ENCODE measurements around the gene STEAP4.

The STEAP4 gene

GRCh38 chr7:88223265-88223664 is 83.4 kb downstream of the STEAP4 start:
- in situ Hi-C loops (cut with HindIII; ENCODE audit: low pct_unique_long_range_greater_than_20kb, low sequenced_read_pairs) = no loop called here
- no peak for DNase-seq (ENCODE audit: low read depth in 1 of 2, low spot score in 1 of 2)
- no peak for TF ChIP-seq JUND (IDR thresholded peaks at IDR 0.05; ENCODE audit: low read depth)
